Lung (tissue), 12 donors: ENCODE measurements around the gene TBCEL. TPM values are rescaled to one million over a fixed set of nuclear protein-coding genes. Genes with fewer than 3 reads are reported as not detected.
A peak's percentile ranks its signal among the peaks of the same experiment; 100 is the strongest.

Source experiments
- ATAC-seq: fragments of 200-7000 bp; cut with Tn5 transposase; one replicate; pipeline ENCODE4 v1.9.1; 2020; ENCODE audit warnings: moderate number of reproducible peaks; ENCODE audit not compliant: insufficient read depth, low FRiP score
- DNase-seq, 3 donors: peaks; one replicate each; pipeline ENCODE4 v3.0.0-alpha.2; 2013 to 2017
- H3K27ac ChIP-seq, 2 donors: one replicate each; pipeline ENCODE4 v1.5.1; 2013; ENCODE audit warnings: mild to moderate bottlenecking in 2 of 2, moderate library complexity in 2 of 2, control low read depth in 1 of 2, inconsistent platforms in 1 of 2, low read depth in 1 of 2, low read length in 1 of 2
- H3K27me3 ChIP-seq, 3 donors: one replicate each; pipeline ENCODE4 v1.5.1; 2013; ENCODE audit warnings: low read length in 2 of 3; ENCODE audit not compliant: control insufficient read depth in 3 of 3, insufficient read depth in 3 of 3
- H3K36me3 ChIP-seq, 4 donors: one replicate each; pipeline ENCODE4 v1.5.1; 2013; ENCODE audit warnings: low read length in 4 of 4, mild to moderate bottlenecking in 1 of 4, moderate library complexity in 1 of 4; ENCODE audit not compliant: control insufficient read depth in 4 of 4, insufficient read depth in 4 of 4
- H3K4me1 ChIP-seq, 5 donors: one replicate each; pipeline ENCODE4 v1.5.1; 2013; ENCODE audit warnings: low read length in 5 of 5, mild to moderate bottlenecking in 2 of 5, moderate library complexity in 1 of 5; ENCODE audit not compliant: control insufficient read depth in 5 of 5, insufficient read depth in 5 of 5
- H3K4me3 ChIP-seq: one replicate; pipeline ENCODE4 v1.5.1; 2013; ENCODE audit warnings: mild to moderate bottlenecking, control low read depth, moderate library complexity
- H3K9ac ChIP-seq, 2 donors: one replicate each; pipeline ENCODE4 v1.5.1; 2013; ENCODE audit warnings: low read length in 2 of 2, control low read depth in 1 of 2; ENCODE audit not compliant: insufficient read depth in 1 of 2
- H3K9me3 ChIP-seq, 4 donors: one replicate each; pipeline ENCODE4 v1.5.1; 2013; ENCODE audit warnings: low read length in 3 of 4, mild to moderate bottlenecking in 1 of 4, moderate library complexity in 1 of 4; ENCODE audit not compliant: control insufficient read depth in 4 of 4, insufficient read depth in 3 of 4
- WGBS, 2 donors: extraction: QIAGEN DNeasy Blood & Tissue Kit; methylation state at CpG; one replicate each; pipeline ENCODE4 v1.1.7; 2013; 5-methylcytosine and 5-hydroxymethylcytosine counted together
- polyA plus RNA-seq, 2 donors: library from polyadenylated mRNA; stranded (reverse); fragments of 200-250 nt; gene quantifications; one replicate each; pipeline ENCODE4 v1.2.1, GENCODE V29; 2013
- total RNA-seq, 2 donors: library from RNA; depleted of rRNA in 1 of 2; stranded (reverse); fragments of >200 nt in 1 of 2; gene quantifications; one replicate each; pipeline ENCODE4 v1.2.1, GENCODE V29; 2014 to 2021
- TF ChIP-seq, protein P1 (sequence below): IDR thresholded peaks from 2 replicates; pipeline ENCODE4 v1.5.1; 2012; ENCODE audit warnings: mild to moderate bottlenecking; ENCODE audit errors: control extremely low read depth, extremely low read depth
- donor health status: control.
- donor health status: control.
- donor health status: Bipolar disorder and iron deficiency.
- donor health status: healthy.
- donor health status: DM: yes; HTN: yes; CAD: no.

Gene TBCEL
- total and polyA plus RNA-seq, 4 donors, result 5.0 to 73.2 (median 17.5) TPM

DNA sequence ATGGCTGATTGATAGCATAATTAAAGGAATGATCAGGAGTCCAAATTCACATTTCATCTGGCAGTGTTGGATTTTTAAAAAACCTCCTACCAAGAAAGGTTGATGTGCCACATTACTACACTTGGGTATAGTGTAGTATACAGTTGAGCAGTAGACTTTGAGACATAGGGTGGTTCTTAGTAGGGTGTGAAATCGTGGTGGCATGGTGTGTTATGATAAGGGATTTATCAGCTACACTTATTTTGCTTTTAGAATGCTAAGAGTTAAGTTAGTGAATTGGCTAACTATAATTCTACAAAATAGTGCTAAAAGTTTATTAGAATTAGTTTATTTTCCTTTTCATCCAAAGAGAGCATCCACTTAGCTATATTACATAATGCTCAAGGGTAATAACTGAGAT, 13.1 kb downstream of the TBCEL start:
- no peak for ATAC-seq
- DNase-seq, result no peak
- TF ChIP-seq, protein P1, sequence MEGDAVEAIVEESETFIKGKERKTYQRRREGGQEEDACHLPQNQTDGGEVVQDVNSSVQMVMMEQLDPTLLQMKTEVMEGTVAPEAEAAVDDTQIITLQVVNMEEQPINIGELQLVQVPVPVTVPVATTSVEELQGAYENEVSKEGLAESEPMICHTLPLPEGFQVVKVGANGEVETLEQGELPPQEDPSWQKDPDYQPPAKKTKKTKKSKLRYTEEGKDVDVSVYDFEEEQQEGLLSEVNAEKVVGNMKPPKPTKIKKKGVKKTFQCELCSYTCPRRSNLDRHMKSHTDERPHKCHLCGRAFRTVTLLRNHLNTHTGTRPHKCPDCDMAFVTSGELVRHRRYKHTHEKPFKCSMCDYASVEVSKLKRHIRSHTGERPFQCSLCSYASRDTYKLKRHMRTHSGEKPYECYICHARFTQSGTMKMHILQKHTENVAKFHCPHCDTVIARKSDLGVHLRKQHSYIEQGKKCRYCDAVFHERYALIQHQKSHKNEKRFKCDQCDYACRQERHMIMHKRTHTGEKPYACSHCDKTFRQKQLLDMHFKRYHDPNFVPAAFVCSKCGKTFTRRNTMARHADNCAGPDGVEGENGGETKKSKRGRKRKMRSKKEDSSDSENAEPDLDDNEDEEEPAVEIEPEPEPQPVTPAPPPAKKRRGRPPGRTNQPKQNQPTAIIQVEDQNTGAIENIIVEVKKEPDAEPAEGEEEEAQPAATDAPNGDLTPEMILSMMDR, result no peak
- Histone ChIP-seq H3K4me3 (no peak overlapping the region), H3K27ac (no peak overlapping the region), H3K9me3 (no peaks in the 10 kb centered on the region), H3K27me3 (no peaks in the 10 kb centered on the region), H3K36me3 (peaks cover 0 to 2% (median 0%) of the 10 kb centered on the region in 4 donors), H3K9ac (no peak overlapping the region), H3K4me1 (peaks cover 0 to 22% (median 10%) of the 10 kb centered on the region in 5 donors)
- WGBS, 2 donors, result 84 to 95% methylated on average over 1 of the region's 1 CpG

DNA sequence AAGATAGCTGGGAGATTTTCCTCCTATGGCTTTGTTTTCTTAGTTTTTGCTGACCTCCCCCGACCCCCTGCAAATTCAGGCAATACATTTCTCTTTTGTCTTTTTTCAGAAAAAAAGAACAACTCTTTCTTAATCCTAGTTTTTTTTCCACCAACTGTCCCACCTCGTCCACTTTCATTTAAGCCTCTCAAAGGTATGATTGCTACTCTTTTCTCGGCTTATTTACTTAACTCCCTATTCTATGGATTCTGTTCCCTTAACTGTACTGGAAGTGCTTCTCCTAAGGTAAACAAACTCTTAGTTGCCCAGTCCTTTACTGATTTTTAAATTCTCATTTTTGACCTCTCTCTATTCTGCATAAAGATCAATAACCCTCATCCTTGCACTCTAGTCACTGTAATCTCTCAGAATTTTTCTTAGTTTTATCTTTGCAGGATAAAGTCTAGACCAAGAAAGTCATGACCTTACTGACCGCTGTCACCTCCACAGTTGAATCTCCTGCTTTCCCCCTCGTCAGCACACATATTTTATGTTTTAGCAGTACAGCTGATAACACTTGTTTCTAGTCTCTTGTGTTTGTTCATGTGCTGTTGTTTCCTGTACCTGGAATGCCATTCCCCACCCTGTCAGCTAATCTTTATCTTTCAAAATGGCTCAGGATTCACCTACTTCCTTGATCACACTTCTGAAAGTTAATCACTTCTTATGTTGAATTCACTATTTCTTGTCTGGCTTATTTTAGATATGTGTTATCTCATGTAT, 14.9 kb downstream of the TBCEL start:
- Histone ChIP-seq H3K4me1 (peaks cover 0 to 28% (median 10%) of the 10 kb centered on the region in 5 donors), H3K9ac (no peak overlapping the region), H3K36me3 (peaks cover 0 to 2% (median 0%) of the 10 kb centered on the region in 4 donors), H3K4me3 (no peak overlapping the region), H3K9me3 (no peaks in the 10 kb centered on the region), H3K27me3 (no peaks in the 10 kb centered on the region), H3K27ac (no peak overlapping the region)
- WGBS, 2 donors, result 69 to 83% methylated on average over 5 of the region's 5 CpGs
- TF ChIP-seq, protein P1, result no peak
- DNase-seq (no peak), ATAC-seq (no peak)

DNA sequence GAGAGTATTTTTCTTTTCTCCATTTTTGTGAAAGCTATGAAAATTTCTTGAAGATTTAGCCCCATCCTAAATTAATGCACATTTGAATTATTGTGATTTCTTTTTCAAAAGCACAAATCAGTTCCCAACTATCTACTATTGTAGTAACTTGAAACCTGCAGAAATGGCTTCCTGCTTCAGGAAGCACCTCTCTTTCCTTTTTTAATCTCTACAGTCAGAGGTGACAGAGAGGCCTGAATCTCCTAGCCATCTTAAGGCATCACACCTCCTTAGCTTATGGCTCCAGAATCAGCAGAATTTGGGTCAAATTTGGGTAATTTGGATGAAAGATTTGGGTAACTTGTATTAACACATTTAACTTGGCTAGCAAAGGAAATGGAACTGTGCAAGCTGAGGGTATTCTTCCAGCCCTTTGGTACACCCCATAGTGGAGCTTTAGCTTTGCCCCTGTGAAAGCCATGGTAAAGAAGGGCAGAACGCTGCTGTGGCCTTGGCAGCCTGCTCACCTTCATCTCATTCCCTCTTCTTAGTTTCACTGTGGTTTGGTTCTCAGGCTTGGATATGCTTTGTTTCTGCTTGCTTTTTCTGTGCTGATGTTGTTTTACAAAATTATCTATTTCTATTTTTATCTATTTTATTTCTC, 16.2 kb downstream of the TBCEL start:
- 84 to 90% methylated on average over 1 of the region's 1 CpG for WGBS, 2 donors
- Histone ChIP-seq H3K9ac (no peak overlapping the region), H3K27me3 (no peaks in the 10 kb centered on the region), H3K4me1 (peaks cover 0 to 24% (median 10%) of the 10 kb centered on the region in 5 donors), H3K36me3 (peaks cover 0 to 2% (median 0%) of the 10 kb centered on the region in 4 donors), H3K4me3 (no peak overlapping the region), H3K9me3 (no peaks in the 10 kb centered on the region), H3K27ac (peak overlapping the region in 1 of 2 donors; percentile 84)
- ATAC-seq (no peak), DNase-seq (no peak)
- TF ChIP-seq, protein P1, result no peak
